Small intestine (tissue), 7 donors: ENCODE measurements around the gene OXGR1. TPM values are rescaled to one million over a fixed set of nuclear protein-coding genes. Genes with fewer than 3 reads are reported as not detected.

ENCODE experiments used
- DNase-seq, 2 donors: peaks; one replicate each; pipeline versions ENCODE4 v3.0.0 to v3.0.0-alpha.2; 2013
- FAIRE-seq: peaks from 2 replicates; lab custom pipeline; 2012; peaks lifted over from hg19 to GRCh38; lab: Jason Lieb, UNC
- H3K27ac ChIP-seq, 3 donors: one replicate each; pipeline ENCODE4 v1.5.1; 2013; ENCODE audit warnings: low read length in 2 of 3, mild to moderate bottlenecking in 2 of 3, control low read depth in 1 of 3, inconsistent platforms in 1 of 3, low read depth in 1 of 3, moderate library complexity in 1 of 3
- H3K27me3 ChIP-seq, 3 donors: one replicate each; pipeline ENCODE4 v1.6.1; 2013; ENCODE audit warnings: low read length in 3 of 3, inconsistent platforms in 1 of 3; ENCODE audit not compliant: control insufficient read depth in 3 of 3, insufficient read depth in 3 of 3
- H3K36me3 ChIP-seq, 3 donors: one replicate each; pipeline ENCODE4 v1.6.1; 2013; ENCODE audit warnings: low read length in 3 of 3, inconsistent platforms in 1 of 3, low read depth in 1 of 3, mild to moderate bottlenecking in 1 of 3, moderate library complexity in 1 of 3; ENCODE audit not compliant: control insufficient read depth in 3 of 3, insufficient read depth in 2 of 3
- H3K4me1 ChIP-seq, 3 donors: one replicate each; pipeline ENCODE4 v1.6.1; 2013; ENCODE audit warnings: low read length in 2 of 3, inconsistent platforms in 1 of 3, low read depth in 1 of 3, mild to moderate bottlenecking in 1 of 3, moderate library complexity in 1 of 3; ENCODE audit not compliant: control insufficient read depth in 3 of 3, insufficient read depth in 2 of 3
- H3K4me3 ChIP-seq, 3 donors: one replicate each; pipeline ENCODE4 v1.5.1; 2013; ENCODE audit warnings: low read length in 3 of 3, control low read depth in 1 of 3, inconsistent platforms in 1 of 3, low read depth in 1 of 3, mild to moderate bottlenecking in 1 of 3, moderate library complexity in 1 of 3
- H3K9me3 ChIP-seq, 2 donors: one replicate each; pipeline ENCODE4 v1.6.1; 2013; ENCODE audit warnings: low read depth in 1 of 2, low read length in 1 of 2; ENCODE audit not compliant: control insufficient read depth in 2 of 2, insufficient read depth in 1 of 2
- WGBS, 3 donors: extraction: QIAGEN DNeasy Blood & Tissue Kit; methylation state at CpG; one replicate each; pipeline ENCODE4 v1.1.7; 2013; 5-methylcytosine and 5-hydroxymethylcytosine counted together
- polyA plus RNA-seq, 4 donors: library from polyadenylated mRNA; stranded (reverse) in 3 of 4; unstranded in 1 of 4; fragments of 200-250 nt in 3 of 4; fragments of 120-200 nt in 1 of 4; gene quantifications; one replicate each; pipeline versions ENCODE4 v1.2.1 to v1.2.3, GENCODE V29; 2013
- donor health status: healthy with polysubstance abuse.
- donor health status: control.
- donor health status: control.
- donor health status: Bipolar disorder and iron deficiency.
- donor health status: healthy.

Gene OXGR1
- polyA plus RNA-seq, 4 donors = 0.19 to 1.7 TPM; not detected in 2

DNA sequence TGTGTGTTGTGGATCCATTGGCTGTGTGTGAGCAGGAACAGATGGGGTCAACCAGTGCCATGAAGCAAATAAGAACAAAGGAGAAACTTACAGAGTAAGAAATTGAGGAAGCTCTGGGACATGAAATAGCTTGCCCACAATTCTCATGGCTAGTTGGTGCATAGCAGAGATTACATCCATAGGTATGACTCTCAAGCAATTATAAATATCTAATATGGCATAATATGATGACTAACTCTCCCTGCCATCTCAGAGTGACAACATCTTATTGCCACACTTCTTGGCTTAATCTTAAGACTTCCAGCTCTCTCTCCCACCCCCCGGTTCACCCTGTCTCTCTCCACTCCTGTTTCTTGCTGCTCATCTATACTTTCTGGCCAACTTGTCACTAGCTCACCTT is 53.3 kb downstream of the OXGR1 start:
- Histone ChIP-seq H3K27me3 (no peaks in the 10 kb centered on the region), H3K4me3 (no peak overlapping the region), H3K36me3 (no peaks in the 10 kb centered on the region), H3K27ac (no peak overlapping the region), H3K4me1 (no peaks in the 10 kb centered on the region), H3K9me3 (no peaks in the 10 kb centered on the region)
- WGBS, 3 donors = 69 to 84% (median 76%) methylated on average over 1 of the region's 1 CpG
- FAIRE-seq = no peak
- no peak for DNase-seq

DNA sequence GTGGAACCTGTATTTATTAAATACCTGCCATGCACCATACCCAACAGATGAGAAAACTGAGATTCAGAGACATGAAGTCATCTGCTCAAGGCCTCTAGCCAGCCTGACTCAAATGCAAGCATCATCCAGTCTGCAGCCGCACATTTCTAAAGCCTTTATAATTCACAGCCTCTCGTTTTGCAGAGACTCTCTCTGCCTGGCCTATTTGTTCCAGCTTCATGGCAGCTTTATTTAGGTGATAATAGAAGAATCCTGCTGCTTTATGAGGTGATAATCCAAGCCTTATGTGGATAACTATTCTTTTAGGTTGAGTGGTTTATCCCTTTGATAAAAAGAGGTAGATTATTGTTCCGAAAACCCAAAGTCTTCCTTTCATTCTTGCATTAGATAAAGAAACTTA is 58.4 kb downstream of the OXGR1 start:
- H3K4me1 ChIP-seq = peaks cover 0 to 7% (median 0%) of the 10 kb centered on the region in 3 donors
- no peak overlapping the region for H3K4me3 ChIP-seq
- no peaks in the 10 kb centered on the region for H3K36me3 ChIP-seq
- no peaks in the 10 kb centered on the region for H3K27me3 ChIP-seq
- no peak overlapping the region for H3K27ac ChIP-seq
- 73 to 81% (median 79%) methylated on average over 3 of the region's 3 CpGs for WGBS, 3 donors
- H3K9me3 ChIP-seq = no peaks in the 10 kb centered on the region
- DNase-seq (no peak), FAIRE-seq (no peak)

Other genes starting within 250 kb of the OXGR1 start
- 10 to 100 TPM; 12.1 to 31.2 (median 13.2) TPM for gene MBNL2, start 227.9 kb upstream of the OXGR1 start, polyA plus RNA-seq